Natural killer cell (primary cell): ENCODE results near the gene TTC6. TPM values are rescaled to one million over a fixed set of nuclear protein-coding genes. Genes with fewer than 3 reads are reported as not detected.
A peak's percentile ranks its signal among the peaks of the same experiment; 100 is the strongest.

Experiments
- ATAC-seq, 3 donors: fragments of 150-1000 bp in 2 of 3; fragments of 200-7000 bp in 1 of 3; cut with Tn5 transposase; 1 replicate in 1 of 3; 2 replicates in 2 of 3; pipeline ENCODE4 v1.10.0; 2021; ENCODE audit warnings: mild to moderate bottlenecking in 2 of 3, moderate library complexity in 2 of 3
- DNase-seq, 2 donors: peaks; one replicate each; pipeline versions ENCODE4 v3.0.0 to v3.0.0-alpha.2; 2013 to 2021; ENCODE audit warnings: mixed read lengths in 1 of 2
- H3K27ac ChIP-seq: one replicate; pipeline ENCODE4 v1.5.1; 2013; ENCODE audit warnings: mild to moderate bottlenecking, low read length
- H3K27me3 ChIP-seq: one replicate; pipeline ENCODE4 v1.6.1; 2013; ENCODE audit warnings: low read length; ENCODE audit not compliant: control insufficient read depth, insufficient read depth
- H3K36me3 ChIP-seq: one replicate; pipeline ENCODE4 v1.6.1; 2013; ENCODE audit warnings: low read length; ENCODE audit not compliant: control insufficient read depth, insufficient read depth
- H3K4me1 ChIP-seq: one replicate; pipeline ENCODE4 v1.6.1; 2013; ENCODE audit warnings: low read length; ENCODE audit not compliant: control insufficient read depth, insufficient read depth
- H3K4me3 ChIP-seq: one replicate; pipeline ENCODE4 v1.5.1; 2013; ENCODE audit warnings: low read length
- H3K9me3 ChIP-seq: one replicate; pipeline ENCODE4 v1.6.1; 2013; ENCODE audit warnings: low read length; ENCODE audit not compliant: control insufficient read depth, insufficient read depth
- H3K27ac Mint-ChIP-seq, 2 donors: one replicate each; pipeline ENCODE4 v1.8.0; 2022; ENCODE audit warnings: mild to moderate bottlenecking in 2 of 2, mixed read lengths in 2 of 2, moderate library complexity in 1 of 2
- H3K27me3 Mint-ChIP-seq, 2 donors: one replicate each; pipeline ENCODE4 v1.8.0; 2022; ENCODE audit warnings: low read depth in 2 of 2, mixed read lengths in 2 of 2
- H3K36me3 Mint-ChIP-seq: one replicate; pipeline ENCODE4 v1.8.0; 2022; ENCODE audit warnings: mixed read lengths
- H3K4me1 Mint-ChIP-seq, 2 donors: one replicate each; pipeline ENCODE4 v1.8.0; 2022; ENCODE audit warnings: mixed read lengths in 2 of 2
- H3K4me3 Mint-ChIP-seq: one replicate; pipeline ENCODE4 v1.8.0; 2022; ENCODE audit warnings: mild to moderate bottlenecking, moderate library complexity, mixed read lengths
- H3K9me3 Mint-ChIP-seq, 2 donors: one replicate each; pipeline ENCODE4 v1.8.0; 2022; ENCODE audit warnings: mixed read lengths in 2 of 2
- CTCF ChIP-seq: fragments of 200-600 bp; IDR thresholded peaks from one replicate; pipeline ENCODE4 v1.8.0; 2022; ENCODE audit warnings: antibody characterized with exemption
- WGBS: methylation state at CpG from one replicate; pipeline ENCODE4 v1.1.7; 2013; ENCODE audit warnings: missing lambda C conversion rate; ENCODE audit not compliant: insufficient coverage; 5-methylcytosine and 5-hydroxymethylcytosine counted together
- intact Hi-C: fragments of 100-400 bp; cut with micrococcal nuclease; formaldehyde crosslinking; loops from one replicate; pipeline ENCODE4 v1.14.2; 2022
- total RNA-seq, 4 donors: library from RNA; stranded (reverse); fragments of 120-200 nt in 1 of 4; gene quantifications; one replicate each; pipeline versions ENCODE4 v1.2.3 to v1.2.4, GENCODE V29; 2013 to 2022

TTC6 gene
- total RNA-seq, 3 donors from 2014 or later (not counting 1 experiment from before 2014, with no cell fraction given) = not detected

- Mint-ChIP-seq H3K36me3 (peaks cover 30% of the 10 kb centered on the region), H3K9me3 (peaks cover 0 to 3% of the 10 kb centered on the region in 2 donors), H3K27me3 (peaks cover 55 to 64% of the 10 kb centered on the region in 2 donors), H3K4me3 (peak overlapping the region; percentile 55), H3K4me1 (peaks cover 0 to 5% of the 10 kb centered on the region in 2 donors), H3K27ac (no peak overlapping the region)
- no peak for TF ChIP-seq CTCF
- Histone ChIP-seq H3K4me1 (peaks cover 18% of the 10 kb centered on the region), H3K27me3 (peaks cover 63% of the 10 kb centered on the region), H3K4me3 (no peak overlapping the region), H3K27ac (no peak overlapping the region), H3K36me3 (no peaks in the 10 kb centered on the region), H3K9me3 (peaks cover 16% of the 10 kb centered on the region)
- DNase-seq = no peak
- 0% methylated on average over 1 of the region's 14 CpGs for WGBS
- intact Hi-C loops = no loop called here
- no peak for ATAC-seq
Observed at GRCh38 chr14:37593511-37594237, 1.8 kb upstream of the TTC6 start.

- Mint-ChIP-seq H3K9me3 (peaks cover 0 to 1% of the 10 kb centered on the region in 2 donors), H3K27ac (no peak overlapping the region), H3K4me3 (peak overlapping the region; percentile 55), H3K4me1 (peaks cover 0 to 12% of the 10 kb centered on the region in 2 donors), H3K36me3 (peaks cover 24% of the 10 kb centered on the region), H3K27me3 (peaks cover 55 to 64% of the 10 kb centered on the region in 2 donors)
- H3K36me3 ChIP-seq = no peaks in the 10 kb centered on the region
- H3K4me1 ChIP-seq = peaks cover 22% of the 10 kb centered on the region
- TF ChIP-seq CTCF = no peak
- H3K4me3 ChIP-seq = no peak overlapping the region
- DNase-seq (peak in 1 of 2 donors; percentile 30), ATAC-seq (no peak)
- 4% methylated on average over 56 of the region's 56 CpGs for WGBS
- no peak overlapping the region for H3K27ac ChIP-seq
- intact Hi-C loops = no loop called here
- peaks cover 22% of the 10 kb centered on the region for H3K9me3 ChIP-seq
- H3K27me3 ChIP-seq = peaks cover 70% of the 10 kb centered on the region
Observed at GRCh38 chr14:37594238-37594970, 1.0 kb upstream of the TTC6 start.

GRCh38 chr14:37595809-37596621, 586 bp downstream of the TTC6 start:
- H3K4me3 ChIP-seq = no peak overlapping the region
- Mint-ChIP-seq H3K27ac (no peak overlapping the region), H3K36me3 (peaks cover 16% of the 10 kb centered on the region), H3K4me3 (peak overlapping the region; percentile 53), H3K27me3 (peaks cover 57 to 64% of the 10 kb centered on the region in 2 donors), H3K9me3 (peaks cover 0 to under 1% of the 10 kb centered on the region in 2 donors), H3K4me1 (peaks cover 0 to 14% of the 10 kb centered on the region in 2 donors)
- ATAC-seq = peak in 2 of 3 donors; percentile 47 to 62
- H3K9me3 ChIP-seq = peaks cover 23% of the 10 kb centered on the region
- no peak overlapping the region for H3K27ac ChIP-seq
- no peak for TF ChIP-seq CTCF
- DNase-seq = peak in 1 of 2 donors; percentile 28
- 4% methylated on average over 45 of the region's 46 CpGs for WGBS
- H3K27me3 ChIP-seq = peaks cover 76% of the 10 kb centered on the region
- no peaks in the 10 kb centered on the region for H3K36me3 ChIP-seq
- H3K4me1 ChIP-seq = peaks cover 22% of the 10 kb centered on the region
- intact Hi-C loops = no loop called here
